HCT116 (cell line): ENCODE data around the gene RET. TPM values are rescaled to one million over a fixed set of nuclear protein-coding genes. Genes with fewer than 3 reads are reported as not detected.

ENCODE experiments used
- ATAC-seq: fragments of 200-7000 bp; cut with Tn5 transposase; 2 replicates; pipeline ENCODE4 v1.9.1; 2020; ENCODE audit warnings: mild to moderate bottlenecking, moderate library complexity
- BruUV-seq: library from RNA; stranded (reverse); fragments of 400-500 nt; replicated peaks from 2 replicates; lab custom pipeline; 2021; lab: Mats Ljungman, UMichigan
- CTCF ChIA-PET: fragments of 300-600 bp; sonication (Branson Sonifier 250); formaldehyde crosslinking; loops from one replicate; lab custom pipeline; 2021; ENCODE audit warnings: antibody characterized with exemption; lab: Charles Lee
- POLR2A ChIA-PET: fragments of 300-600, 350-600 bp; sonication (Branson Sonifier 250); formaldehyde crosslinking; loops from one replicate; lab custom pipeline; 2021; ENCODE audit warnings: antibody characterized with exemption; lab: Charles Lee
- RAD21 ChIA-PET, 2 experiments: fragments of 300-600 bp; sonication (Branson Sonifier 250); formaldehyde crosslinking; loops; one replicate each; lab custom pipeline; 2023; ENCODE audit warnings: low total read pairs in 2 of 2; ENCODE audit not compliant: uncharacterized antibody in 2 of 2, unreplicated experiment in 2 of 2, low non-redundant PET in 1 of 2; lab: Charles Lee
- DNase-seq: peaks from one replicate; pipeline ENCODE4 v3.0.0-alpha.2; 2010; ENCODE audit warnings: low read depth, low spot score
- H2AFZ ChIP-seq: fragments of 200-600 bp; shearing (Covaris generic), sonication (generic); 2 replicates; pipeline ENCODE4 v1.6.1; 2017; ENCODE audit warnings: low read depth, mixed run types, mixed read lengths, antibody characterized with exemption, low read length; ENCODE audit not compliant: poor library complexity, severe bottlenecking
- H3K27ac ChIP-seq: 2 replicates; pipeline ENCODE4 v1.5.1; 2012; ENCODE audit warnings: low read depth, low read length
- H3K27me3 ChIP-seq: fragments of 200-600 bp; sonication (generic); 2 replicates; pipeline ENCODE4 v1.6.1; 2016; ENCODE audit warnings: mixed run types, low read length, mixed read lengths; ENCODE audit not compliant: insufficient read depth
- H3K36me3 ChIP-seq, 2 experiments: fragments of 200-500 bp in 1 of 2; fragments of 200-600 bp in 1 of 2; sonication (Bioruptor generic) in 1 of 2; sonication (generic) in 1 of 2; 2 replicates each; pipeline versions ENCODE4 v1.5.1 to v1.6.1; 2014 to 2016; ENCODE audit warnings: low read length in 2 of 2, inconsistent platforms in 1 of 2, mixed read lengths in 1 of 2, mixed run types in 1 of 2; ENCODE audit not compliant: insufficient read depth in 2 of 2, control insufficient read depth in 1 of 2
- H3K4me1 ChIP-seq, 2 experiments: fragments of 200-600 bp in 1 of 2; sonication (generic) in 1 of 2; 2 replicates each; pipeline versions ENCODE4 v1.5.1 to v1.6.1; 2012 to 2017; ENCODE audit warnings: low read length in 2 of 2, inconsistent platforms in 1 of 2, mild to moderate bottlenecking in 1 of 2, mixed read lengths in 1 of 2, mixed run types in 1 of 2, moderate library complexity in 1 of 2; ENCODE audit not compliant: insufficient read depth in 2 of 2, control insufficient read depth in 1 of 2
- H3K4me2 ChIP-seq: fragments of 200-600 bp; sonication (generic); 2 replicates; pipeline ENCODE4 v1.6.1; 2017; ENCODE audit warnings: mixed run types, low read length, mixed read lengths
- H3K4me3 ChIP-seq, 2 experiments: fragments of 200-600 bp in 1 of 2; sonication (generic) in 1 of 2; replicated peaks in 1 of 2; 2 replicates each; pipeline ENCODE4 v1.5.1; 2011 to 2016; ENCODE audit warnings: low read length in 2 of 2, control low read depth in 1 of 2, low read depth in 1 of 2, mild to moderate bottlenecking in 1 of 2, mixed read lengths in 1 of 2, mixed run types in 1 of 2
- H3K79me2 ChIP-seq: fragments of 200-600 bp; sonication (generic); 2 replicates; pipeline ENCODE4 v1.6.1; 2017; ENCODE audit warnings: mild to moderate bottlenecking, mixed run types, low read length, moderate library complexity, mixed read lengths; ENCODE audit not compliant: insufficient read depth
- H3K9ac ChIP-seq: fragments of 200-600 bp; sonication (generic); 2 replicates; pipeline ENCODE4 v1.6.1; 2016; ENCODE audit warnings: low read length, mixed read lengths
- H3K9me2 ChIP-seq: fragments of 200-600 bp; sonication (generic), shearing (Covaris generic); 2 replicates; pipeline ENCODE4 v1.6.1; 2017; ENCODE audit warnings: mixed run types, mild to moderate bottlenecking, moderate library complexity; ENCODE audit not compliant: insufficient read depth
- H3K9me3 ChIP-seq, 2 experiments: fragments of 200-500 bp in 1 of 2; fragments of 200-600 bp in 1 of 2; sonication (Bioruptor generic) in 1 of 2; sonication (generic) in 1 of 2; 2 replicates each; pipeline ENCODE4 v1.6.1; 2014 to 2017; ENCODE audit warnings: low read length in 2 of 2, mixed read lengths in 2 of 2, inconsistent platforms in 1 of 2, low read depth in 1 of 2, mild to moderate bottlenecking in 1 of 2, mixed run types in 1 of 2, moderate library complexity in 1 of 2; ENCODE audit not compliant: control insufficient read depth in 1 of 2, insufficient read depth in 1 of 2
- H4K20me1 ChIP-seq: fragments of 200-600 bp; sonication (generic), shearing (Covaris generic); 2 replicates; pipeline ENCODE4 v1.6.1; 2017; ENCODE audit warnings: mixed run types, mild to moderate bottlenecking, moderate library complexity; ENCODE audit not compliant: insufficient read depth
- ATF3 ChIP-seq: IDR thresholded peaks from 2 replicates; pipeline ENCODE4 v1.6.1; 2012
- EGR1 ChIP-seq: IDR thresholded peaks from 2 replicates; pipeline ENCODE4 v1.6.1; 2012; ENCODE audit warnings: low read depth
- ELF1 ChIP-seq: IDR thresholded peaks from 2 replicates; pipeline ENCODE4 v1.6.1; 2012; ENCODE audit warnings: low read depth, borderline replicate concordance
- EZH2 ChIP-seq: fragments of 200-600 bp; sonication (generic); IDR thresholded peaks from 2 replicates; pipeline ENCODE4 v1.6.1; 2017; ENCODE audit warnings: antibody characterized with exemption, mixed run types
- FOSL1 ChIP-seq: IDR thresholded peaks from 2 replicates; pipeline ENCODE4 v1.6.1; 2012; ENCODE audit warnings: low read depth
- MAX ChIP-seq: IDR thresholded peaks from 2 replicates; pipeline ENCODE4 v1.6.1; 2012
- POLR2AphosphoS5 ChIP-seq: IDR thresholded peaks from 2 replicates; pipeline ENCODE4 v1.6.1; 2011; ENCODE audit warnings: mild to moderate bottlenecking, low read depth, low read length, moderate library complexity
- REST ChIP-seq: IDR thresholded peaks from 2 replicates; pipeline ENCODE4 v1.6.1; 2012; ENCODE audit warnings: low read depth
- SP1 ChIP-seq: IDR thresholded peaks from 2 replicates; pipeline ENCODE4 v1.6.1; 2012; ENCODE audit warnings: low read depth
- TCF7L2 ChIP-seq: IDR thresholded peaks from 2 replicates; pipeline ENCODE4 v1.7.0; 2011; ENCODE audit warnings: borderline replicate concordance, inconsistent platforms; ENCODE audit not compliant: insufficient read depth, insufficient read length; ENCODE audit errors: extremely low read depth
- YY1 ChIP-seq: IDR thresholded peaks from 2 replicates; pipeline ENCODE4 v1.6.1; 2011; ENCODE audit warnings: low read length, low read depth, moderate library complexity, mild to moderate bottlenecking; ENCODE audit not compliant: insufficient replicate concordance; ENCODE audit errors: extremely low read depth
- ZFX ChIP-seq: fragments of 450-650 bp; IDR thresholded peaks from 2 replicates; pipeline ENCODE4 v1.6.1; 2017
- intact Hi-C: fragments of 100-400 bp; cut with micrococcal nuclease; formaldehyde crosslinking; loops from 2 replicates; pipeline ENCODE4 v1.10.0; 2022
- total RNA-seq: library from RNA; stranded (reverse); gene quantifications from one replicate; pipeline ENCODE4 v1.2.1, GENCODE V29; 2021; ENCODE audit not compliant: unreplicated experiment
- TF ChIP-seq, protein P1 (sequence below), 3 experiments: fragments of 200-600 bp in 1 of 3; sonication (generic) in 1 of 3; IDR thresholded peaks in 2 of 3; conservative IDR thresholded peaks in 1 of 3; 2 replicates each; pipeline ENCODE4 v1.5.1; 2012 to 2017; ENCODE audit warnings: low read depth in 2 of 3, low read length in 2 of 3, antibody characterized with exemption in 1 of 3, borderline replicate concordance in 1 of 3, control low read depth in 1 of 3, mild to moderate bottlenecking in 1 of 3, mixed read lengths in 1 of 3, mixed run types in 1 of 3, moderate library complexity in 1 of 3; ENCODE audit not compliant: insufficient read depth in 1 of 3
- TF ChIP-seq, protein P2 (sequence below): IDR thresholded peaks from 2 replicates; pipeline ENCODE4 v1.6.1; 2011; ENCODE audit warnings: mild to moderate bottlenecking, low read length, moderate library complexity; ENCODE audit not compliant: insufficient replicate concordance; ENCODE audit errors: extremely low read depth

The RET gene
- total RNA-seq, 1 experiment from 2014 or later: 5.9 TPM

- Histone ChIP-seq H3K4me3 (no peak overlapping the region), H3K9ac (no peak overlapping the region), H3K27me3 (no peaks in the 10 kb centered on the region), H3K9me3 (no peaks in the 10 kb centered on the region), H3K36me3 (no peaks in the 10 kb centered on the region), H3K27ac (no peak overlapping the region), H3K9me2 (no peaks in the 10 kb centered on the region), H3K79me2 (no peaks in the 10 kb centered on the region), H2AFZ (no peak overlapping the region), H4K20me1 (no peaks in the 10 kb centered on the region), H3K4me2 (no peak overlapping the region), H3K4me1 (no peaks in the 10 kb centered on the region)
- POLR2A ChIA-PET: no interaction called here
- RAD21 ChIA-PET: no interaction called here
- ATAC-seq (no peak), DNase-seq (no peak)
- intact Hi-C loops: no loop called here
- no peak for TF ChIP-seq YY1
- no peak for TF ChIP-seq EZH2
- no peak for TF ChIP-seq SP1
- TF ChIP-seq, protein P1, sequence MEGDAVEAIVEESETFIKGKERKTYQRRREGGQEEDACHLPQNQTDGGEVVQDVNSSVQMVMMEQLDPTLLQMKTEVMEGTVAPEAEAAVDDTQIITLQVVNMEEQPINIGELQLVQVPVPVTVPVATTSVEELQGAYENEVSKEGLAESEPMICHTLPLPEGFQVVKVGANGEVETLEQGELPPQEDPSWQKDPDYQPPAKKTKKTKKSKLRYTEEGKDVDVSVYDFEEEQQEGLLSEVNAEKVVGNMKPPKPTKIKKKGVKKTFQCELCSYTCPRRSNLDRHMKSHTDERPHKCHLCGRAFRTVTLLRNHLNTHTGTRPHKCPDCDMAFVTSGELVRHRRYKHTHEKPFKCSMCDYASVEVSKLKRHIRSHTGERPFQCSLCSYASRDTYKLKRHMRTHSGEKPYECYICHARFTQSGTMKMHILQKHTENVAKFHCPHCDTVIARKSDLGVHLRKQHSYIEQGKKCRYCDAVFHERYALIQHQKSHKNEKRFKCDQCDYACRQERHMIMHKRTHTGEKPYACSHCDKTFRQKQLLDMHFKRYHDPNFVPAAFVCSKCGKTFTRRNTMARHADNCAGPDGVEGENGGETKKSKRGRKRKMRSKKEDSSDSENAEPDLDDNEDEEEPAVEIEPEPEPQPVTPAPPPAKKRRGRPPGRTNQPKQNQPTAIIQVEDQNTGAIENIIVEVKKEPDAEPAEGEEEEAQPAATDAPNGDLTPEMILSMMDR (IDR thresholded peaks at IDR 0.05 in 2 of 3, conservative IDR thresholded peaks at IDR 0.05 in 1 of 3; ENCODE audit: borderline replicate concordance in 1 of 3, insufficient read depth in 1 of 3, low read depth in 2 of 3, low read length in 2 of 3): no peak
- no peak for TF ChIP-seq REST
- TF ChIP-seq ELF1: no peak
- no peak for TF ChIP-seq TCF7L2
- TF ChIP-seq, protein P2, sequence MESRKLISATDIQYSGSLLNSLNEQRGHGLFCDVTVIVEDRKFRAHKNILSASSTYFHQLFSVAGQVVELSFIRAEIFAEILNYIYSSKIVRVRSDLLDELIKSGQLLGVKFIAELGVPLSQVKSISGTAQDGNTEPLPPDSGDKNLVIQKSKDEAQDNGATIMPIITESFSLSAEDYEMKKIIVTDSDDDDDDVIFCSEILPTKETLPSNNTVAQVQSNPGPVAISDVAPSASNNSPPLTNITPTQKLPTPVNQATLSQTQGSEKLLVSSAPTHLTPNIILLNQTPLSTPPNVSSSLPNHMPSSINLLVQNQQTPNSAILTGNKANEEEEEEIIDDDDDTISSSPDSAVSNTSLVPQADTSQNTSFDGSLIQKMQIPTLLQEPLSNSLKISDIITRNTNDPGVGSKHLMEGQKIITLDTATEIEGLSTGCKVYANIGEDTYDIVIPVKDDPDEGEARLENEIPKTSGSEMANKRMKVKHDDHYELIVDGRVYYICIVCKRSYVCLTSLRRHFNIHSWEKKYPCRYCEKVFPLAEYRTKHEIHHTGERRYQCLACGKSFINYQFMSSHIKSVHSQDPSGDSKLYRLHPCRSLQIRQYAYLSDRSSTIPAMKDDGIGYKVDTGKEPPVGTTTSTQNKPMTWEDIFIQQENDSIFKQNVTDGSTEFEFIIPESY: no peak
- TF ChIP-seq FOSL1: no peak
- TF ChIP-seq EGR1: no peak
- no peak for TF ChIP-seq ZFX
- TF ChIP-seq MAX: no peak
- no peak for TF ChIP-seq ATF3
- no peak for TF ChIP-seq POLR2AphosphoS5
- no TSS peak for BruUV-seq
- CTCF ChIA-PET: no interaction called here
These were observed 45.2 kb downstream of the RET start for GRCh38 chr10:43122096-43122495.
